HepG2 (cell line): ENCODE data around the gene AKAP8L.

ENCODE experiments used
- MYC ChIP-seq: sonication (generic); formaldehyde crosslinking; IDR thresholded peaks from 2 replicates; pipeline ENCODE4 v1.9.0; 2021; ENCODE audit warnings: missing genetic modification reagents, borderline replicate concordance
- SIN3A ChIP-seq: IDR thresholded peaks from 2 replicates; pipeline ENCODE4 v1.6.1; 2011; ENCODE audit warnings: low read depth, mild to moderate bottlenecking, control low read depth, low read length, borderline replicate concordance
- SMARCC2 ChIP-seq: fragments of 450-650 bp; IDR thresholded peaks from 2 replicates; pipeline ENCODE4 v1.6.1; 2017; ENCODE audit warnings: antibody characterized with exemption, mild to moderate bottlenecking
- SRSF1 ChIP-seq: fragments of 200-400 bp; formaldehyde crosslinking; optimal IDR thresholded peaks from 2 replicates; pipeline ENCODE3; 2017; ENCODE audit warnings: mild to moderate bottlenecking, low read depth, low read length, moderate library complexity
- TCF12 ChIP-seq, 2 experiments: fragments of 450-650 bp in 1 of 2; sonication (generic) in 1 of 2; formaldehyde crosslinking in 1 of 2; IDR thresholded peaks; 2 replicates each; pipeline versions ENCODE4 v1.6.1 to v1.8.0; 2017 to 2022; ENCODE audit warnings: antibody characterized with exemption in 1 of 2, mild to moderate bottlenecking in 1 of 2, missing genetic modification reagents in 1 of 2, moderate library complexity in 1 of 2
- ZNF672 ChIP-seq: sonication (generic); formaldehyde crosslinking; IDR thresholded peaks from 2 replicates; pipeline ENCODE4 v1.8.1; 2022; ENCODE audit warnings: missing genetic modification reagents
- ZNF776 ChIP-seq: sonication (generic); formaldehyde crosslinking; IDR thresholded peaks from 2 replicates; pipeline ENCODE4 v1.4.0; 2020; ENCODE audit warnings: mild to moderate bottlenecking, missing genetic modification reagents
- TF ChIP-seq, protein P1 (sequence below): sonication (generic); formaldehyde crosslinking; IDR thresholded peaks from 2 replicates; pipeline ENCODE4 v1.8.0; 2022; ENCODE audit warnings: mild to moderate bottlenecking, missing genetic modification reagents, borderline replicate concordance
- TF ChIP-seq, protein P2 (sequence below): sonication (generic); formaldehyde crosslinking; IDR thresholded peaks from 2 replicates; pipeline ENCODE4 v1.5.0; 2020; ENCODE audit warnings: mild to moderate bottlenecking, missing genetic modification reagents, moderate library complexity
- TF ChIP-seq, protein P3 (sequence below): sonication (generic); formaldehyde crosslinking; IDR thresholded peaks from 2 replicates; pipeline ENCODE4 v1.4.0; 2020; ENCODE audit warnings: missing genetic modification reagents, mild to moderate bottlenecking, borderline replicate concordance

DNA sequence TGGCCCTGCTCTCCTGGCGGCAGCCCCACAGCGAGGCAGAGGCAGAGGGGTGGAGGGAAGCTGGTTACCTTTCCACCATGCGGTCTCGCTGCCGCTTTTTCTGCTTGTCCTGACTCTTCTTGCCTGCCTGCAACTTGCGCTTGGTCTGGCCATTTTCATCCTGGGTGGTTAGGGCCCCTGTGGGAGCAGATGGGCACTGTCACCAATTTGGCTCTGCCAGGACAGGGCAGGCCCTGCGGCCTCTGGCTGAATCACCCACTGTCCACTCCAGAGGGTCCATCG is 19.6 kb downstream of the AKAP8L start:
- TF ChIP-seq, protein P1, sequence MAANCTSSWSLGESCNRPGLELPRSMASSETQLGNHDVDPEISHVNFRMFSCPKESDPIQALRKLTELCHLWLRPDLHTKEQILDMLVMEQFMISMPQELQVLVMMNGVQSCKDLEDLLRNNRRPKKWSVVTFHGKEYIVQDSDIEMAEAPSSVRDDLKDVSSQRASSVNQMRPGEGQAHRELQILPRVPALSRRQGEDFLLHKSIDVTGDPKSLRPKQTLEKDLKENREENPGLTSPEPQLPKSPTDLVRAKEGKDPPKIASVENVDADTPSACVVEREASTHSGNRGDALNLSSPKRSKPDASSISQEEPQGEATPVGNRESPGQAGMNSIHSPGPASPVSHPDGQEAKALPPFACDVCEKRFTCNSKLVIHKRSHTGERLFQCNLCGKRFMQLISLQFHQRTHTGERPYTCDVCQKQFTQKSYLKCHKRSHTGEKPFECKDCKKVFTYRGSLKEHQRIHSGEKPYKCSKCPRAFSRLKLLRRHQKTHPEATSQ: no peak
- TF ChIP-seq SMARCC2 (no peak), SRSF1 (no peak), TCF12 (IDR thresholded peaks at IDR 0.05) (no peak), TCF12 (CRISPR knock-in tag; IDR thresholded peaks at IDR 0.05) (no peak), MYC (CRISPR knock-in tag) (no peak), ZNF776 (CRISPR knock-in tag) (no peak), SIN3A (no peak), ZNF672 (no peak)
- TF ChIP-seq, protein P2, sequence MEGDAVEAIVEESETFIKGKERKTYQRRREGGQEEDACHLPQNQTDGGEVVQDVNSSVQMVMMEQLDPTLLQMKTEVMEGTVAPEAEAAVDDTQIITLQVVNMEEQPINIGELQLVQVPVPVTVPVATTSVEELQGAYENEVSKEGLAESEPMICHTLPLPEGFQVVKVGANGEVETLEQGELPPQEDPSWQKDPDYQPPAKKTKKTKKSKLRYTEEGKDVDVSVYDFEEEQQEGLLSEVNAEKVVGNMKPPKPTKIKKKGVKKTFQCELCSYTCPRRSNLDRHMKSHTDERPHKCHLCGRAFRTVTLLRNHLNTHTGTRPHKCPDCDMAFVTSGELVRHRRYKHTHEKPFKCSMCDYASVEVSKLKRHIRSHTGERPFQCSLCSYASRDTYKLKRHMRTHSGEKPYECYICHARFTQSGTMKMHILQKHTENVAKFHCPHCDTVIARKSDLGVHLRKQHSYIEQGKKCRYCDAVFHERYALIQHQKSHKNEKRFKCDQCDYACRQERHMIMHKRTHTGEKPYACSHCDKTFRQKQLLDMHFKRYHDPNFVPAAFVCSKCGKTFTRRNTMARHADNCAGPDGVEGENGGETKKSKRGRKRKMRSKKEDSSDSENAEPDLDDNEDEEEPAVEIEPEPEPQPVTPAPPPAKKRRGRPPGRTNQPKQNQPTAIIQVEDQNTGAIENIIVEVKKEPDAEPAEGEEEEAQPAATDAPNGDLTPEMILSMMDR (CRISPR knock-in tag): no peak
- TF ChIP-seq, protein P3, sequence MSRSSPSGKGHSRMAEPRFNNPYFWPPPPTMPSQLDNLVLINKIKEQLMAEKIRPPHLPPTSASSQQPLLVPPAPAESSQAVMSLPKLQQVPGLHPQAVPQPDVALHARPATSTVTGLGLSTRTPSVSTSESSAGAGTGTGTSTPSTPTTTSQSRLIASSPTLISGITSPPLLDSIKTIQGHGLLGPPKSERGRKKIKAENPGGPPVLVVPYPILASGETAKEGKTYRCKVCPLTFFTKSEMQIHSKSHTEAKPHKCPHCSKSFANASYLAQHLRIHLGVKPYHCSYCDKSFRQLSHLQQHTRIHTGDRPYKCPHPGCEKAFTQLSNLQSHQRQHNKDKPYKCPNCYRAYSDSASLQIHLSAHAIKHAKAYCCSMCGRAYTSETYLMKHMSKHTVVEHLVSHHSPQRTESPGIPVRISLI (CRISPR knock-in tag): no peak
